HG03571 (cell line): Measurements from ENCODE around the gene GDPD4.
"Not testable (repeated sequence)": the region's sequence is repeated elsewhere in the genome, so short reads cannot be mapped to it uniquely, and the experiment has no call there.

Source experiments
- ATAC-seq: cut with Tn5 transposase; IDR thresholded peaks from one replicate; pipeline ENCODE4 v1.9.1; 2021; ENCODE audit not compliant: unreplicated experiment

Gene GDPD4

DNA sequence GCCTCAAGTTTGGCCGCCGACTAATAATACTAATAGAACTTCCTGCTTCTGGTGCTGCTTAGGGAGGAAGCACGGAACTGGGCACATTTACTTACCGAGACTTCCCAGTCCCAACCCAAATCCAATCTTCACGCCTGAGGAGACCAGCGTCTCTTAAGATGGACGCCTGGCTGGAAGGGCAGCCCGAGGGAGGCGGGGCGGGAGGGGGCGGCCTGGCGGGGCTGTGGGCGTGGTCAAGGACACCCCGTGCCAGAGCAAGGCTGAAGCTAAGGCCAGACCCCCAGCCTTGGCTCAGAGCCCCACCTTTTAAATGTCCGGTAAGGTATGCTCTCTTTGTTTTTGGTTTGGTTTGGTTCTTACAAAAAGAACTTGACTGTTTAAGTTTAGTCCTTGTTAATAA, at the start of gene GDPD4:
GDPD4 (minus strand) TSS at position 177 of the 400 bp plus-strand sequence. CDS start 16,549 bp downstream, outside the sequence.
- no peak for ATAC-seq

GRCh38 chr11:77347948-77348347, 46.5 kb upstream of the GDPD4 start:
- no peak for ATAC-seq

DNA sequence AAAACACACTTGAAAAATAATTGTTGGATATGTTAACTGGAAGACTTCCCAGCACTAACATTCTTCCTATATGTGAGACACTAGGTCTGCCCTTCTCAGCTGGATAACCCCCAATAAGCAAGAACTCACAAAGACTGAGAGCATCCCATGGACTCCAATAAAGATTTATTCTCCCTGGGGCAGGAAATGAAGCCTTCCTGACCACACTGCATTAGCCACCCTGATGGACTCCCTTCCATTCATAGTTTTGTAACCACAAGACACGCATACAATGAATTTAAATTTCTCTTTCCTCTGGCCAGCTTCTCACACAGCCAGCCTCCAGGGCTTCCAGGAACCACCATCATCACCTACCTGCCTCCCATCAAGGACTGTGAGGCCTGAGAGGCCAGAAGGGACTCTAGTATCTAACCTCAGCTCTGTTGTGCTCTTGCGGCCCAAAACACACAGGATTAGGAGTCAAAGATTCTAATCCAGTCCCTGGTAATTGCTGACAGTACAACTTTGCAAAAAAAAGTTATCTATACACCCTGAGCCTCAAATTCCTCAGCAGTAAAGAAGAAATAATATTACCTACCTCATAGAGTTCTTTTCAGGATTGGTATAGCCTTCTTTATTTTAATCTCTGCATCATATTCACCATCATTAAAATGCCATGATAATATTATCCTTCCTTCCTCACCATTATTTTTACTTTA, 45.6 kb upstream of the GDPD4 start:
- ATAC-seq, result no peak

- ATAC-seq, result no peak
Measured at GRCh38 chr11:77345621-77346020, 44.1 kb upstream of the GDPD4 start.

- ATAC-seq, result no peak
Measured at GRCh38 chr11:77340501-77340900, 39.0 kb upstream of the GDPD4 start.

DNA sequence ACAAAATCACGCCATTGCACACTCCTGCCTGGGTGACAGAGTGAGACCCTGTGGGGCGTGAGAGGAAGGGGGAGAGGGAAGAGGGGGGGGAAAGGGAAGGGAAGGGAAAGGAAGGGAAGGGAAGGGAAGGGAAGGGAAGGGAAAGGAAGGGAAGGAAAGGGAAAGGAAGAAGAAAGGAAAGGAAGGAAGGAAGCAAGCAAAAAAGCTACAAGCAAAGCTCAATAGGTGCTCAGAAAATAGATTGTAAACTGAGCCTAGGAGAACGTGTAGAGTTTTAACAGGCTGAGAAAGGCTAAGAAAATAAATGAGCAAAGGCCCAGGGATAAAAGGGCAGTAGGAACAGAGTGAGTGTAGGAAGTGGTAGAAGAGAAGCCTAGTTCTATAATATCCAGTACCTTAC, 30.8 kb upstream of the GDPD4 start:
- no peak for ATAC-seq

DNA sequence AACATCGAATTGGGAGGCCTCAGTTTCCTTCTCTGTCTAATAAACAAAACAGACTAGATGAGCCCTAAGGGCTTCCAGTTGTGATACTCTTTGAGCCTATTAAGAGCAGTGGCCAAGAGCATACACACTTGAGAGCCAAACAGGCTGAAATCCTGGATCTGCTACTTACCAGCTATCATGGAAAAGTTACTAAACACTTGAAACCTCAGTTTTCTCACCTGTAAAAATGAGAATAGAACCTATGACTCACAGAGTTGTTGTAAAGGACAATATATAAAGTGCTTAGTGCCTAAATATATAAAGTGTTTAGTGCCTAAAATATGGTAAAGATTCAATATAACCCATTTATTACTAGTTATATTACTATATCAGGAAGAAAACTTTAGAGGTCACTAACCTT, 23.7 kb upstream of the GDPD4 start:
- no peak for ATAC-seq

- no peak for ATAC-seq
Measured at GRCh38 chr11:77324508-77324907, 23.0 kb upstream of the GDPD4 start.

DNA sequence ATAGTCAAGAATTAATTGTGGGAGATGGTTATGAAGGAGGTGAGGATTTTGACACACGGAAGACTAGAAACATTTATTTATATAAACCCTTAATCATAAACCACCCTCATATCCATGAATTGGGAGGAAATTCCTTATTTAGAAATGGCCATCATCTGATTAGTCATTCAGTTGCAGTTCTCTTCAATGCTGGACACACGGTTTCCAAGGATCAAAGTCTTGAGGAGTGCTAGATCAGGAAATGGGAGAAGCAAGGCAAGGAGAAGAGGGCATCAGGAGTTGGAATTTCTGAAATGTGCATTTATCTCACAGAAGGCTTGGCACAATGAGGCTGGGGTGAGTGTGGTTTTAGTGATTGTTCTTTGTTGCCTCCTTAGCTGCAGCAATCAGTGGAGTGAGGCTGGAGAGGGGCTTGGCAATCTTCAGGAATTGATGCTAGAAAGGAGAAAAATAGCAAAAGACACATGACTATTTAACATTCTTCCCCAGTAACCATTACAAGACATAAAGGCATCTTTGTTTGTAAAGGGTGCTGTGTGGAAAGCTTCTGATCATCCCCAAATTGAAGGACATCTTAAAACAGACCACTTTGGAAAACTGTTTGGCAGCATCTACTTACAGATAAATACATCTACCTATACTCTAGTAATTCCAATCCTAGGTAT, 21.6 kb upstream of the GDPD4 start:
- no peak for ATAC-seq

- no peak for ATAC-seq
Measured at GRCh38 chr11:77322506-77322905, 21.0 kb upstream of the GDPD4 start.

GRCh38 chr11:77320351-77320750, 18.9 kb upstream of the GDPD4 start:
- no peak for ATAC-seq

DNA sequence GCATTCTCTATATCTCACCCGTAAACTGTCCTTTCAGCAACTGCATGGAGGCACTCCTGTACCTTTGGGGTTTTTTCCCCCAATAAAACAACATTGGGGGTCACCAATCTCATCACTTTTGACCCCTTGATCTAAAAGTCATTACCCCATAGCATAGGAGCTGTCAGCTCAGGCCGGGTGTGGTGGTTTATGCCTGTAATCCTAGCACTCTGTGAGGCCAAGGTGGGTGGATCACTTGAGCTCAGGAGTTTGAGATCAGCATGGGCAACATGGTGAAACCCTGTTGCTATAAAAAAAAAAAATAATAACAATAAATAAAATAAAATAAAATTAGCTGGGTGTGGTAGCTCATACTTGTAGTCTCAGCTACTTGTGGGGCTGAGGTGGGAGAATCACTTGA, 17.1 kb upstream of the GDPD4 start:
- no peak for ATAC-seq

DNA sequence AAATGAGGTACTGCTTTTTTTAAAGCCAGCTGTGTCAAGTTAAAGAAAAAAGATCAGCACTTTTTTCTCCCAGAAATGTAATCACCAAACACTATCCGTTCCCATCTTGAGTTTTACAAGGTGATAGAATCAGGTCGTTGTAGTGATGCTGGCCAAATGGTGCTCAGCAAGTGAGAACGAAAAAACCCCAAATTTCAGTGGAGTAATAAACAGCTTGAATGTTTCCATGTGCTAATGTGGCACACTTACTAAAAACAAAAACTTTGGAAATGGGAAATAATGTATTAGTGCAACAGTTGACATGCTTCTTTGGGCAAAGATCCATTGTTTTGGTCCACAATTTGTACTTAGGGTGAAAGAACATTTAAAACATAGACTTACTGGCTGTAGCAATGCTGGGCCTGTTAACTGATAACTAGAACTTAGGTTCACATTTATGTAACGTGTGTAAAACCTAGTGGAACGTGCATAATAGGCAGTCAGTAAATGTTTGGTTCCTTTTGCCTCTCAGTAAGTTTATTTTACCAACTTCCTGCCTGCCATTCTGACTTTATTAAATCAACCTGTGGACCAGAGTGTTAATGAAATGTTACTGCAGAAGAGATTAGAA, 15.4 kb upstream of the GDPD4 start:
- ATAC-seq, result no peak

DNA sequence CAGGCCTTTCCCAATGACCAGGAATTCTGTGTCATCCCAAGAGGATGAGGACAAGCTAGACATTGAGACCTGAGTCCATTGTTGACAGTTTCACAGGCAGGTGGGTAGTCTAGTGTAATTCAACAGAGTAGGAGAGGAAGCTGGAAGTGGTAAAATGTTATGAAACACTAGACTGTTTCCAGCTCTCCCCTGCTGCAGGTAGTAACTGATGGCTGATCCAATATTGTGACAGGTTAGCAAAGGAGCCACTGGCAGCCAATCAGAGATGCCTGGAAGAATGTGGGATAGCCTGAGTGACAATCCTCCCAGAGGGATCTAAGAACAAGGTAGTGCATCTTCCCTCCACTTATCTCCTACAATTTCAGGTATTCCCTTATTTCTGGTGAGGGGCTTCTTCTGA, 10.6 kb upstream of the GDPD4 start:
- ATAC-seq, result no peak

DNA sequence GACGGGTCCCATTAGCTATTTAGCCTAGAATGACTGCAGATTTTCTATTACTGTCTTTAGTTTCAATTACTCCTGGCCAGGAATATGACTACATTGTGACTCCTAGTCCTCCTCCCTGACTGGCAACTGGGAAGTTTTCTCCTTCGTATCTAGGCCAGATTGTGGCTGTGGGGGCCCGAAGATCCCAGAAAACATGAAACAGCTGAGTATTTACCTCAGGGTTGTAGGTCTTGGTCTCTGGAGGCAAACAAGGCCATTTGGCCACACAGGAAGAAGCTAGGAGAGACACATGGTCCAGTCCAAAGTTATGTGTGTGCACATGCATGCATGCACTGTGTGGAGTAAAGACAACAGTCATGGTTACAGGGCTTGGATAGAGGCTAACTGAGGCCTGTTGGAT, 10.2 kb upstream of the GDPD4 start:
- no peak for ATAC-seq

GRCh38 chr11:77310721-77311120, 9.2 kb upstream of the GDPD4 start:
- no peak for ATAC-seq

GRCh38 chr11:77309401-77310085, 8.1 kb upstream of the GDPD4 start:
- ATAC-seq, result no peak

DNA sequence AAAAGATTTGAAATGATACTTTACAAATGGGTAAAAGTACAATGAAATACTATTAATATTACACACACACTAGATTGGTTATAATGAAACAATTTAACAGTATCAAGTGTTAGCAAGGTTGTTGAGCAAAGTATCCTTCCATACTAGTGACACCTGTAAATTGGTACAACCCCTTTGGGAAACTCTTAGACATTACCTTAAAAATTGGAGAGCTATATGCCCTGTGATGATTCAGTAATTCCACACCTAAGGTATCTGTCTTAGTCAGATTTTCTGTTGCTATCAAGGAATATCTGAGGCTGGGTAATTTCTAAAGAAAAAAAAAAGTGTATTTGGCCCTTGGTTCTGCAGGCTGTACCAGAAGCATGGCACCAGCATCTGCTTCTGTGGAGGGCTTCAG, 7.4 kb upstream of the GDPD4 start:
- no peak for ATAC-seq

GRCh38 chr11:77303328-77303727, 1.8 kb upstream of the GDPD4 start:
- ATAC-seq, result no peak

- no peak for ATAC-seq
Measured at GRCh38 chr11:77302752-77303151, 1.3 kb upstream of the GDPD4 start.

- no peak for ATAC-seq
Measured at GRCh38 chr11:77300695-77301094, 791 bp downstream of the GDPD4 start.

DNA sequence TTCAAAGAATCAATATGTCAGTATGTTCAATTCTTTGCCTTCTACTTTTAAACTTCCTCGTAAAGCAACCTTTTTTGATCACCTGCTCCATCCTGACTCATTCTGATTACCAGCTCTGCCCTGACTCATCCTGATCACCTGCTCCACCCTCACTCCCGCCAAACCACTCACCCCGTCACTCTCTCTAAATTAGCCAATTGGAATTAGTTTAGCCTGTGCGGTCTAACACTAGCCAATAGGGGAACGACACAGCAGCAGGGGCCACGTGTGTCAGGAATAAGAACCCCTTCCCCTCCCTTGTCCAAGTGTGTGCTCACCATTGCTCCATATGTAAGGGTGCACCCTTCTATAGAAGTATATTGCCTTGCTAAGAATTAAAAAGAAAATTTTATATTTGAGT, 1.5 kb downstream of the GDPD4 start:
- not testable (repeated sequence) for ATAC-seq
